GM19043 (cell line): ENCODE measurements around the gene GOLGA8N.

Experiments
- ATAC-seq: cut with Tn5 transposase; IDR thresholded peaks from one replicate; pipeline ENCODE4 v1.9.1; 2021; ENCODE audit warnings: low read depth; ENCODE audit not compliant: unreplicated experiment

Gene GOLGA8N

GRCh38 chr15:32649342-32649741 lies 56.1 kb downstream of the GOLGA8N start:
- no peak for ATAC-seq

DNA sequence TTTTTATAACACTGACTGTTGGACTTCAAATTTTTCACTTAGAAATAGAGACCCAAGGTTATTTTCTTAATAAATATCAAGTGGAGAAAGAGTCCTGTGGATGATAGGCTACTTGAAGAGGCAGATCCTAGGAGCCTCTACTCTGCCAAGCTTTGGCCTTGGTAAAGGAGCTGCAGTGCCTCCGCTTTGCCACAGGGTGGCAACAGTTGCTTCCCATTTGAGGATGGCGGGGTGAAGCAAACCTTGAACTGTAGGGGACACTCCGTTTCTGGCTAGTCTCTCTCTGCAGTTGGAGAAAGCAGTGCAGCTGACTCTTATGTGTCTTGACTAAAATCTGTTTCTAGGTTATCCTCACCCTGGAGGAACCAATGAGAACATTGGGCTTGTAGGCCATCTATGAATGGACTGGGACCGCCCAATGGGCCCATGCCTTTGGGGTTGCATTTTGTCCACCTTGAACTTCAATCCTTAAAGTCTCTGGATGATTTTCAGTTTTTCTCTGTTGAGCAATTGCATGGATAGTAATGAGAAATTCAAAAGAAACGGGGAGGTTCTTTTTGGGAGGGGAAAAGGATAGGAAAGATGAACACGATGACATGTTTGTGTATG lies 58.1 kb downstream of the GOLGA8N start:
- peak; percentile 92 for ATAC-seq

GRCh38 chr15:32652178-32652577 lies 58.9 kb downstream of the GOLGA8N start:
- ATAC-seq, result no peak

DNA sequence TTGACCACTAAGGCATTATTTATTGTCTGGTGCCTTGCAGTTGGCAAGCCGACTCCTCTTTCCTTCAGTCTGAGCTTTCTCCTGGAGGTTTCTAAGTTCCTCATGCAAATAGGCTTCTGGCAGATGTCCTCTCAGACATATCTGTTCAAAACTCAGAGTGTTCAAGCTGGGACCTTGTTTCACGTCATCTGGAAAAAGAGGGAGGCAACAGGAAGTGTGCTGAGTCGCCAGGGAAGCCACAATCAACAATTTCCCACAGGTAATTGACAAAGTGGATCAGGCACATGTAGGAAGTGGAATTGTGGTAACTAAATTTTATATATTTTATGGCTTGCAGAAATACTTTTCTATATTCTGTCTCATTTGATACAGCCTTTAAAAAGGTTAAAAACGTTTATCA lies 62.8 kb downstream of the GOLGA8N start:
- no peak for ATAC-seq

GRCh38 chr15:32656496-32656895 lies 63.2 kb downstream of the GOLGA8N start:
- ATAC-seq, result no peak
